Measurements from ENCODE around the gene KLK8.

The KLK8 gene

GRCh38 chr19:50963381-50963780 lies 38.0 kb downstream of the KLK8 start:
- no peak for TF ChIP-seq CTCF (IDR thresholded peaks at IDR 0.05)
- H3K27me3 ChIP-seq (ENCODE audit: control insufficient read depth, insufficient read depth, low read length), result no peaks in the 10 kb centered on the region

GRCh38 chr19:50962245-50962644 lies 39.2 kb downstream of the KLK8 start:
- Histone ChIP-seq H3K36me3 (ENCODE audit: control insufficient read depth, insufficient read depth, low read length) (no peaks in the 10 kb centered on the region), H3K27ac (no peak overlapping the region), H3K27me3 (ENCODE audit: control insufficient read depth, insufficient read depth, low read length) (no peaks in the 10 kb centered on the region), H3K9ac (no peak overlapping the region), H3K79me2 (no peaks in the 10 kb centered on the region), H3K9me3 (ENCODE audit: control insufficient read depth, low read length) (no peaks in the 10 kb centered on the region), H3K4me2 (ENCODE audit: low read length) (no peak overlapping the region), H3K4me3 (ENCODE audit: low read depth, low read length) (no peak overlapping the region), H2AFZ (no peak overlapping the region), H3K4me1 (no peaks in the 10 kb centered on the region)
- TF ChIP-seq CTCF (IDR thresholded peaks at IDR 0.05), result no peak

More at GRCh38 chr19:50963381-50963780, 38.0 kb downstream of the KLK8 start:
- no peak overlapping the region for H2AFZ ChIP-seq
- H3K9me3 ChIP-seq (ENCODE audit: control insufficient read depth, low read length), result no peaks in the 10 kb centered on the region
- H3K4me1 ChIP-seq, result no peaks in the 10 kb centered on the region
- H3K4me2 ChIP-seq (ENCODE audit: low read length), result no peak overlapping the region
- H3K27ac ChIP-seq, result no peak overlapping the region
- no peaks in the 10 kb centered on the region for H3K79me2 ChIP-seq
- no peak overlapping the region for H3K4me3 ChIP-seq (ENCODE audit: low read depth, low read length)
- H3K36me3 ChIP-seq (ENCODE audit: control insufficient read depth, insufficient read depth, low read length), result no peaks in the 10 kb centered on the region
- no peak overlapping the region for H3K9ac ChIP-seq

- Histone ChIP-seq H3K79me2 (no peaks in the 10 kb centered on the region), H3K4me3 (ENCODE audit: low read depth, low read length) (no peak overlapping the region), H3K27me3 (ENCODE audit: control insufficient read depth, insufficient read depth, low read length) (no peaks in the 10 kb centered on the region), H3K36me3 (ENCODE audit: control insufficient read depth, insufficient read depth, low read length) (no peaks in the 10 kb centered on the region), H3K27ac (no peak overlapping the region), H2AFZ (no peak overlapping the region), H3K9ac (no peak overlapping the region), H3K9me3 (ENCODE audit: control insufficient read depth, low read length) (no peaks in the 10 kb centered on the region), H3K4me2 (ENCODE audit: low read length) (no peak overlapping the region), H3K4me1 (no peaks in the 10 kb centered on the region)
- TF ChIP-seq CTCF (IDR thresholded peaks at IDR 0.05), result no peak
Observed at GRCh38 chr19:50959731-50960500, 41.5 kb downstream of the KLK8 start.

- Histone ChIP-seq H3K9ac (no peak overlapping the region), H2AFZ (no peak overlapping the region), H3K27ac (no peak overlapping the region), H3K79me2 (no peaks in the 10 kb centered on the region), H3K4me1 (no peaks in the 10 kb centered on the region), H3K9me3 (ENCODE audit: control insufficient read depth, low read length) (no peaks in the 10 kb centered on the region), H3K4me2 (ENCODE audit: low read length) (no peak overlapping the region), H3K36me3 (ENCODE audit: control insufficient read depth, insufficient read depth, low read length) (no peaks in the 10 kb centered on the region), H3K4me3 (ENCODE audit: low read depth, low read length) (no peak overlapping the region), H3K27me3 (ENCODE audit: control insufficient read depth, insufficient read depth, low read length) (no peaks in the 10 kb centered on the region)
- TF ChIP-seq CTCF (IDR thresholded peaks at IDR 0.05), result no peak
Observed at GRCh38 chr19:50957587-50957986, 43.8 kb downstream of the KLK8 start.

GRCh38 chr19:50952910-50953309 lies 48.5 kb downstream of the KLK8 start, which contains the start of gene KLK5:
TSS of gene KLK5 (minus strand) at chr19:50953038. CDS start at chr19:50952657, 381 bp downstream.
- H3K27ac ChIP-seq, result no peak within 1 kb of the TSS
- H3K9me3 ChIP-seq (ENCODE audit: control insufficient read depth, low read length), result no peaks in the 10 kb centered on the region
- H2AFZ ChIP-seq, result no peak within 1 kb of the TSS
- no peaks in the 10 kb centered on the region for H3K27me3 ChIP-seq (ENCODE audit: control insufficient read depth, insufficient read depth, low read length)
- H3K79me2 ChIP-seq, result no peaks in the 10 kb centered on the region
- H3K4me3 ChIP-seq (ENCODE audit: low read depth, low read length), result no peak within 1 kb of the TSS
- no peak for TF ChIP-seq CTCF (IDR thresholded peaks at IDR 0.05)
- no peak within 1 kb of the TSS for H3K4me2 ChIP-seq (ENCODE audit: low read length)
- H3K4me1 ChIP-seq, result no peaks in the 10 kb centered on the region
- H3K36me3 ChIP-seq (ENCODE audit: control insufficient read depth, insufficient read depth, low read length), result no peaks in the 10 kb centered on the region
- no peak within 1 kb of the TSS for H3K9ac ChIP-seq
